Lower leg skin (tissue), 3 donors: ENCODE results near the gene PCSK5.

Experiments
- CTCF ChIP-seq, 3 donors: fragments of 450-650 bp; IDR thresholded peaks; one replicate each; pipeline ENCODE4 v1.5.1; 2016; ENCODE audit warnings: antibody characterized with exemption in 3 of 3, mild to moderate bottlenecking in 3 of 3, moderate library complexity in 2 of 3
- POLR2A ChIP-seq, 2 donors: fragments of 450-650 bp; IDR thresholded peaks; one replicate each; pipeline ENCODE4 v1.6.1; 2016 to 2017; ENCODE audit warnings: antibody characterized with exemption in 2 of 2, mild to moderate bottlenecking in 1 of 2, moderate library complexity in 1 of 2

DNA sequence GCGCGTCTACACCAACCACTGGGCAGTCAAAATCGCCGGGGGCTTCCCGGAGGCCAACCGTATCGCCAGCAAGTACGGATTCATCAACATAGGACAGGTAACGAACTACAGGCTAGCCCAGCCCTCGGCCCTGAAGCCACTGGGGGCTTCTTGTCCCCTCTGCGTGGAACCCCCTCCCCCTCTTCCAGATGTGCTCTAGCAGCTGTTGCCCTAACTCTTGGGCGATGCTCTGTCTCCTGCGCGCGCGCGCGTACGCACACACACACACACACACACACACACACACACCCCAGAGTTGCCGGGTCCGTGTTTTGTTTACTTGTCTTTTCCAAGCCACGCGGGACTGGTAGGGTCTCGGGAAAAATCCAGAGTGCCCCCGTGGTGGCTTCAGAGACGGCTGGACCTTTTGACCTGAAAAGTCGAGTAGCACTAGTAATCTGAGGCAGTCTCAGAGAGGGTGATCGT lies 836 bp downstream of the PCSK5 start:
- TF ChIP-seq POLR2A (IDR thresholded peaks at IDR 0.05) (no peak), CTCF (IDR thresholded peaks at IDR 0.05) (no peak)
